Fibroblast of lung (primary cell): ENCODE data around the gene SDR39U1. TPM values are rescaled to one million over a fixed set of nuclear protein-coding genes. Genes with fewer than 3 reads are reported as not detected.

Experiments
- DNase-seq, 2 donors: peaks; one replicate each; pipeline versions ENCODE4 v3.0.0 to v3.0.0-alpha.2; 2010; ENCODE audit warnings: low read depth in 2 of 2
- H2AFZ ChIP-seq: 2 replicates; pipeline ENCODE4 v1.5.1; 2012; ENCODE audit warnings: low read length, control low read depth, inconsistent platforms
- H3K27ac ChIP-seq: 2 replicates; pipeline ENCODE4 v1.5.1; 2011; ENCODE audit warnings: low read length, control low read depth; ENCODE audit not compliant: insufficient read depth
- H3K27me3 ChIP-seq: 2 replicates; pipeline ENCODE4 v1.5.1; 2011; ENCODE audit warnings: mild to moderate bottlenecking, low read length; ENCODE audit not compliant: control insufficient read depth, insufficient read depth
- H3K36me3 ChIP-seq: 2 replicates; pipeline ENCODE4 v1.5.1; 2011; ENCODE audit warnings: low read length; ENCODE audit not compliant: control insufficient read depth, insufficient read depth
- H3K4me1 ChIP-seq: 2 replicates; pipeline ENCODE4 v1.5.1; 2011; ENCODE audit warnings: low read length; ENCODE audit not compliant: control insufficient read depth, insufficient read depth; ENCODE audit errors: extremely low read depth
- H3K4me2 ChIP-seq: 2 replicates; pipeline ENCODE4 v1.5.1; 2011; ENCODE audit warnings: low read length, control low read depth; ENCODE audit not compliant: insufficient read depth; ENCODE audit errors: extremely low read depth
- H3K4me3 ChIP-seq, 4 experiments: fragments of 200-600 bp in 1 of 4; sonication (generic) in 1 of 4; replicated peaks in 1 of 4; 2 replicates each; pipeline ENCODE4 v1.5.1; 2011 to 2016; ENCODE audit warnings: low read length in 4 of 4, low read depth in 3 of 4, mild to moderate bottlenecking in 3 of 4, control low read depth in 2 of 4, inconsistent platforms in 1 of 4, mixed read lengths in 1 of 4; ENCODE audit not compliant: insufficient read depth in 1 of 4; ENCODE audit errors: control extremely low read depth in 1 of 4
- H3K79me2 ChIP-seq: 2 replicates; pipeline ENCODE4 v1.5.1; 2012; ENCODE audit warnings: mild to moderate bottlenecking, low read length, inconsistent platforms; ENCODE audit not compliant: control insufficient read depth, insufficient read depth
- H3K9ac ChIP-seq: 2 replicates; pipeline ENCODE4 v1.5.1; 2011; ENCODE audit warnings: mild to moderate bottlenecking, low read length, control low read depth; ENCODE audit not compliant: insufficient read depth
- H3K9me3 ChIP-seq: 2 replicates; pipeline ENCODE4 v1.5.1; 2012; ENCODE audit warnings: low read depth, low read length; ENCODE audit not compliant: control insufficient read depth, insufficient read depth
- H4K20me1 ChIP-seq: 2 replicates; pipeline ENCODE4 v1.5.1; 2011; ENCODE audit warnings: low read length; ENCODE audit not compliant: control insufficient read depth, insufficient read depth; ENCODE audit errors: extremely low read depth
- CTCF ChIP-seq, 2 donors: IDR thresholded peaks in 1 of 2; conservative IDR thresholded peaks in 1 of 2; 1 replicate in 1 of 2; 2 replicates in 1 of 2; pipeline ENCODE4 v1.5.1; 2011 to 2012; ENCODE audit warnings: low read length in 2 of 2, control low read depth in 1 of 2, inconsistent platforms in 1 of 2, low read depth in 1 of 2, mild to moderate bottlenecking in 1 of 2
- EZH2 ChIP-seq: IDR thresholded peaks from 2 replicates; pipeline ENCODE4 v1.5.1; 2012; ENCODE audit warnings: low read length, control low read depth, mild to moderate bottlenecking; ENCODE audit errors: missing control alignments
- polyA plus RNA-seq, 2 donors: library from polyadenylated mRNA; depleted of rRNA in 1 of 2; stranded (reverse) in 1 of 2; unstranded in 1 of 2; fragments of >200 nt; gene quantifications; 2 replicates each; pipeline ENCODE4 v1.2.1, GENCODE V29; 2011 to 2012; ENCODE audit warnings: missing spikeins in 1 of 2
- total RNA-seq: library from RNA; depleted of rRNA; stranded (reverse); fragments of >200 nt; gene quantifications from 2 replicates; pipeline ENCODE4 v1.2.1, GENCODE V29; 2014

Gene SDR39U1
- total and polyA plus RNA-seq, 2 donors (not counting 1 experiment from before 2014, with no cell fraction given) = 9.9 to 24.7 TPM

- Histone ChIP-seq H3K36me3 (peaks cover 27% of the 10 kb centered on the region), H4K20me1 (no peaks in the 10 kb centered on the region), H3K4me3 (no peak overlapping the region), H3K27ac (no peak overlapping the region), H2AFZ (no peak overlapping the region), H3K9me3 (no peaks in the 10 kb centered on the region), H3K4me2 (peak overlapping the region; percentile 7), H3K27me3 (no peaks in the 10 kb centered on the region), H3K4me1 (peaks cover 4% of the 10 kb centered on the region), H3K79me2 (peaks cover 9% of the 10 kb centered on the region), H3K9ac (no peak overlapping the region)
- TF ChIP-seq CTCF (conservative IDR thresholded peaks at IDR 0.05 in 1 of 2, IDR thresholded peaks at IDR 0.05 in 1 of 2; ENCODE audit: low read depth in 1 of 2, low read length in 2 of 2) (no peak), EZH2 (no peak)
- no peak for DNase-seq
Measured at GRCh38 chr14:24439830-24440605, 2.6 kb downstream of the SDR39U1 start.

DNA sequence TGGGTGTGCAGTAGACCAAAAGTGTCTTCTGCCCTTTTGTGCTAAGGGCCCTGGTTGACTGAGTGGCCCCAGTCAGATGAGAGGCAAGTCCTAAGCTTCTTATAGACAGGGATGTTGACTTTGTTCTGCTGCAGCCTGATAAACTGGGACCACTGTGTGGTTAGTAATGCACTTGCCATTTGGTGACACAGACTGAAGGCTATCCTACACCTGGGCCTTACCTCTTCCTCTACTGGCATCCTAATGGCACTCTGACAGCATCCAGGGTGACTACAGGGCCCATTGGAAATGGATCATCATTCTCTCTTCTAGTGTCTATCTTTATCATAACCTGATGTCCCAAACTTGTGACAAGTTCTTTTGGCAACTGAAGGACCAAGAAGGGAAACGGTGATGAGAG is 3.3 kb downstream of the SDR39U1 start:
- Histone ChIP-seq H3K9ac (no peak overlapping the region), H3K9me3 (no peaks in the 10 kb centered on the region), H3K4me2 (no peak overlapping the region), H3K4me3 (no peak overlapping the region), H4K20me1 (no peaks in the 10 kb centered on the region), H3K27ac (no peak overlapping the region), H3K4me1 (peaks cover 4% of the 10 kb centered on the region), H3K79me2 (peaks cover 9% of the 10 kb centered on the region), H3K27me3 (no peaks in the 10 kb centered on the region), H3K36me3 (peaks cover 27% of the 10 kb centered on the region), H2AFZ (no peak overlapping the region)
- DNase-seq = no peak
- TF ChIP-seq CTCF (conservative IDR thresholded peaks at IDR 0.05 in 1 of 2, IDR thresholded peaks at IDR 0.05 in 1 of 2; ENCODE audit: low read depth in 1 of 2, low read length in 2 of 2) (no peak), EZH2 (no peak)

DNA sequence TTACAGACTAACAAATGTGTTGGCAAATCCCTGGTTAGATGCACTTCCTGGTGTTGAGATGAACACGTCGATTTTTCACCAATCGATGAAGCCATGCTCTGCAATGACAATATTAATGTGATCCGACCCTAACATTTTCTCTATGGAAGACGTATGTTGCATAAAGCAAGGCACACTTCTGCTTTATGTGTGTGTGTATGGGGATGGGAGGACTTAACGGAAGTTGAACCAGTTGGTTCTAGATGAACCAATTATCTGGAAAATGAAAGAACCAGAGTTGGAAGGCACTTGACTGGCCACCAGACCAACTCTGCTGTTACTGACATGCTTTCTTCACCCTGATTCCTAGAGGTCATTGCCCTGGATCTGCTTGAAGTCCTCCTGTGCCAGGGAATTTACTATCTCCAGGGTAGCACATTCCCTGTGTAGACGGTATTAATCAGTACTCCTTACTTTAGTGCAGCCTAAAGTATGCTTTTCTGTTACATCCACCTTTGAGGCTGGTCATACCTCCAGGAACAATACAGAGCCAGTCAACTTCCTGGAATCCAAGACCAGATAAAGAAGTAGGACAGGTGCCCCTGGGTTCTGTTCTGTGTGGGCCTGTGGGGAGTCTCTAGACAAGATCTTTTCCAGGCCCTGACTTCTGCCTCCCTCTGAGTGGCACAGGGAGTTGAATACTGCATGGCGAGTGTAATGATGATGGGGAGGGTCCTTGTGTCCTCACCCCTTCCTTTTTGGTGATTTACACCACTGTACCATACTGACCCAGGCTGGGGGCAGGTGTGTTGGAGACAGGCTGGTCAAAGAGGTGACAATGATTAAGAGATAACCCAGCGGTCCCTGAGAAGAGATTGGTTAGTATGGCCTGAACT is 4.1 kb downstream of the SDR39U1 start:
- Histone ChIP-seq H3K4me3 (no peak overlapping the region), H2AFZ (no peak overlapping the region), H3K9ac (no peak overlapping the region), H3K36me3 (peaks cover 29% of the 10 kb centered on the region), H3K27me3 (no peaks in the 10 kb centered on the region), H3K79me2 (peaks cover 9% of the 10 kb centered on the region), H3K4me1 (peaks cover 4% of the 10 kb centered on the region), H3K4me2 (no peak overlapping the region), H3K27ac (no peak overlapping the region), H3K9me3 (no peaks in the 10 kb centered on the region), H4K20me1 (no peaks in the 10 kb centered on the region)
- TF ChIP-seq CTCF (conservative IDR thresholded peaks at IDR 0.05 in 1 of 2, IDR thresholded peaks at IDR 0.05 in 1 of 2; ENCODE audit: low read depth in 1 of 2, low read length in 2 of 2) (no peak), EZH2 (no peak)
- no peak for DNase-seq
